Ovary (tissue), 3 donors: ENCODE measurements around the gene KCTD17.

Source experiments
- CTCF ChIP-seq, 3 donors: fragments of 450-650 bp in 2 of 3; fragments of 200-600 bp in 1 of 3; IDR thresholded peaks; one replicate each; pipeline versions ENCODE4 v1.5.1 to v1.8.0; 2016 to 2022; ENCODE audit warnings: antibody characterized with exemption in 3 of 3, mild to moderate bottlenecking in 1 of 3
- POLR2A ChIP-seq: fragments of 450-650 bp; IDR thresholded peaks from one replicate; pipeline ENCODE4 v1.6.1; 2017; ENCODE audit warnings: antibody characterized with exemption, mild to moderate bottlenecking, moderate library complexity
- donor health status: DM: no; HTN: no; CAD: no.

GRCh38 chr22:37105990-37106389 lies 54.4 kb downstream of the KCTD17 start:
- TF ChIP-seq CTCF (IDR thresholded peaks at IDR 0.05) (no peak), POLR2A (no peak)
